Gastrocnemius medialis (tissue), 4 donors: ENCODE measurements around the gene ZNF689.

ENCODE experiments used
- CTCF ChIP-seq, 5 experiments: fragments of 450-650 bp in 3 of 5; fragments of 200-600 bp in 2 of 5; sonication (generic) in 2 of 5; IDR thresholded peaks in 4 of 5; conservative IDR thresholded peaks in 1 of 5; 1 replicate in 4 of 5; 2 replicates in 1 of 5; pipeline ENCODE4 v1.5.1; 2016 to 2019; ENCODE audit warnings: antibody characterized with exemption in 5 of 5, mild to moderate bottlenecking in 3 of 5, moderate library complexity in 3 of 5
- POLR2A ChIP-seq, 2 donors: fragments of 450-650 bp; IDR thresholded peaks; one replicate each; pipeline ENCODE4 v1.6.1; 2017; ENCODE audit warnings: antibody characterized with exemption in 2 of 2, mild to moderate bottlenecking in 2 of 2, moderate library complexity in 2 of 2

GRCh38 chr16:30628628-30629540, 18.7 kb upstream of the ZNF689 start:
- TF ChIP-seq CTCF (IDR thresholded peaks at IDR 0.05 in 4 of 5, conservative IDR thresholded peaks at IDR 0.05 in 1 of 5) (peak; percentile 80 to 91 (median 86)), POLR2A (IDR thresholded peaks at IDR 0.05) (no peak)
